ENCODE data around the gene CLEC10A.
"Not testable (repeated sequence)": the region's sequence is repeated elsewhere in the genome, so short reads cannot be mapped to it uniquely, and the experiment has no call there.

The CLEC10A gene

DNA sequence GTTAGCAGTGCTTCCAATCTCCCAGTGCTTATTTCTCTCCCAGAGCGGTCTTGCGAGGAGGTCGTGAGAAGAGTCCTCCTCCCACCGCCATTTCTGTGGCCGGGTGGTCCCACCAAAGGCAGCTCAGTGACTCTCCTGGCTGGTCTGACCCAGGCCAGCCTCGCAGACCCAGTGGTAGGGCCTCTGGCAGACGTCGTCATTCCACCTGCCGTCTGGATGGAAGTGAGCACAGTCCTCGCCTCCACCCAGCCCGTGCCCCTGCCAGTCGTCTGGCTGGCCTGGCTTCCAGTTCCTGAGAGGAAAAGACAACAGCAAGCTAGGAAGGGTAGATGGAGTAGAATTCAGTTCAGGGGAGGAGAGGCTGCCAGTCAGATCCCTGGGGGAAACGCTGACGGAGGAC is 5.1 kb downstream of the CLEC10A start:
- FAIRE-seq = no peak
- DNase-seq (ENCODE audit: low spot score) = no peak

DNA sequence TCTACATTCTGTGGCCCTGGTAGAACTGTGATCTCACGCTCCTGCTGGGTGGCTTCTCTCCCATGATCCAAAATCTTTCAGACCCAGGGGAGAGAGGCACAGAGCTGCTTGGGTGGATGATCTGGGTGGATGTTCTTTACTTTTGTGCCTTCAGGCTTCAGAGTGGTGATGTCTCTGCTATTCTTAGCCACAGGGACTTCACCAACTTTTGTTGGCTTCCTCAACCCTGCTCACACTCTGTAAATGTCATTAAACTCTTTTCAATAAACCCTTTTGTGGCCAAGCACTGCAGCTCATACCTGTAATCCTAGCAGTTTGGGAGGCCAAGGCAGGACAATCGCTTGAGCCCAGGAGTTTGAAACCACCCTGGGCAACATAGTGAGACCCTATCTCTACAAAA is 7.6 kb downstream of the CLEC10A start:
- no peak for FAIRE-seq
- no peak for DNase-seq (ENCODE audit: low spot score)

DNA sequence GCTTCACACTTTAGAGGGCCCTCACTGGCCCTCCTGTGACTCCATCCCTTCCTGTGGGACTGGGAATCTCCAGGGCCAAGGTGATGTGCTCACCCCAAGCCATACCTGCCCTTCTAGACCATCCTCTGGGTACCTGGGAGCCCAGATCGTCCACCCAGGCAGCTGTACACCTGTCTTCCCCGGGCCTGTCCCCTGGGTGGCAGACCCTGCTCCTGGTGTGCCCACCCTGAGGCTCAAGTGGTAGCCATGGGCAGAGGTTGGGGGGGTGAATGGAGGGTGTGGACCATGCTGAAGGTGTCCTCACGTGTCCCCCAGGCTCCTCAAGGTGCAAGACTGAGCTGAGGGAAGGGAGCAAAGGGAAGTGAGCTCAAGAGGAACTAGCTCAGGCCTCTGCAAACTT is 9.3 kb downstream of the CLEC10A start:
- DNase-seq (ENCODE audit: low spot score) (no peak), FAIRE-seq (no peak)

DNA sequence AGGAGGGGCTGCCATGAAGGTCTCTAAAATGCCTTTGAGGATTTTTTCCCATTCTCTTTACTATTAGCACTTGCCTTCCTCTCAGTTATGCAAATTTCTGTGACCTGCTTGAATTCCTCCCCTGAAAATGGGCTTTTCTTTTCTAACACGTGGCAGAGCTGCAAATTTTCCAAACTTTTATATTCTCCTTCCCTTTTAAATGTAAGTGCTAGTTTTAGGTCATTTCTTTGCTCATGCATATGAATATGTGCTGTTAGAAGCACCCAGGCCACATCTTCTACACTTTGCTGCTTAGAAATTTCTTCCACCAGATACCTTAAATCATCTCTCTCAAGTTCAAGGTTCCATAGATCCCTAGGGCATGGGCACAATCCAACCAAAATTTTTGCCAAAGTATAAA is 11.8 kb downstream of the CLEC10A start:
- FAIRE-seq (no peak), DNase-seq (ENCODE audit: low spot score) (no peak)

DNA sequence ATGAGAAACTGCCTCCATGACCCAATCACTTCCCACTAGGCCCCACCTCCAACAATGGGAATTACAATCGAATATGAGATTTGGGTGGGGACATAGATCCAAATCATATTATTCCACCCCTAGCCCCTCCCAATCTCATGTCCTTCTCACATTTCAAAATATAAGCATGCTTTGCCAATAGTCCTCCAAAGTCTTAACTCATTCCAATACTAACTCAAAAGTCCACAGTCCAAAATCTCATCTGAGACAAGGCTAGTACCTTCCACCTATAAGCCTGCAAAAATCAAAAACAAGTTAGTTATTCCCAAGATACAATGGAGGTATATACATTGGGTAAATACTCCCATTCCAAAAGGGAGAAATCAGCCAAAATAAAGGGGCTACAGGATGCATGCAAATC is 12.9 kb downstream of the CLEC10A start:
- DNase-seq (ENCODE audit: low spot score) = no peak
- FAIRE-seq = no peak

DNA sequence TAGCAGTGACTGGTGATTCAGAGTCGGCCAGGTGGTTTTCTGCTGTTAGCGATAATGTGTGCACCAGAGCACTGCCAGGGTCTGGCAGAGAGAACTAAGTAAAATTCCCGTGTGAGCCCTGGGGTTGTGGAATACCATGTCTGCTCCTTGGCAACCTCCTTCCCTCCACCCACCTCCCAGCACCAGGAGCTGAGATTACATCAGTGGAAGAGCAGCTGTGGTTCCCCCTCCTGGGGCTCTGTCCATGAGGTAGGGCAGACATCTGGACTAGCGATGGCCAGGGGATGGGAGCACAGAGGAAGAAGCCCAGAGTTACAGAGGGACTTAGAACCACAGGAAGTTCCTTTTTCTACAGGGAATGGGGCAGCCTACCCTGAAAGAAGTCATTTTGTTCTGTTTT is 15.8 kb downstream of the CLEC10A start:
- DNase-seq (ENCODE audit: low spot score) (no peak), FAIRE-seq (no peak)

DNA sequence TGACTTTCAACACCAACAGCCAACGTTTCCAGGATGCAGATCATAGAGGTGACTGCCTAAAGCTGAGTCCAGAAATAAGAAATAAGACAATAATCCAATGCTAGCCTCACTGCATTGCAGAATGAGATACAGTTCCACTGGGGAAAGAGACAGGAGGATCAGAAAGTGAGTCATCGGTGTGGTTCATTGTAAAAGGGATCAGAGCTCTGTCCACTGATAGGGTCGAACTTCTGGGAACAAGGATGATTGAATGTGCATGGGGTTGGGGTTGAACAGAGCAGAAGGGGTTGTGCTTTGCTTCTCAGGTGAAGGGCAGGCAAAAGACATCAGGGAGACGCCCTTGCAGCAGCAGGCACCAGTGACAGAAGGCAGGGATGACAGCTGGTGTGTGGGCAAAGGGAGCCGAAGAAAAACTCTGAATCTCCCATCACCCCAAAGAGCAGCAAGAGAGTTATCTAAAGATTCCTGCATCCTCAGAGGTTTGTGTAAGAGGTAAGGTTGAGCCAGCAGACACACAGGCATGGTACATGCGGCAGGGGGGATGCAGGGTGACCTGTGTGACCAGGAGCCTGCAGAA is 16.4 kb downstream of the CLEC10A start:
- DNase-seq (ENCODE audit: low spot score) (no peak), FAIRE-seq (no peak)

DNA sequence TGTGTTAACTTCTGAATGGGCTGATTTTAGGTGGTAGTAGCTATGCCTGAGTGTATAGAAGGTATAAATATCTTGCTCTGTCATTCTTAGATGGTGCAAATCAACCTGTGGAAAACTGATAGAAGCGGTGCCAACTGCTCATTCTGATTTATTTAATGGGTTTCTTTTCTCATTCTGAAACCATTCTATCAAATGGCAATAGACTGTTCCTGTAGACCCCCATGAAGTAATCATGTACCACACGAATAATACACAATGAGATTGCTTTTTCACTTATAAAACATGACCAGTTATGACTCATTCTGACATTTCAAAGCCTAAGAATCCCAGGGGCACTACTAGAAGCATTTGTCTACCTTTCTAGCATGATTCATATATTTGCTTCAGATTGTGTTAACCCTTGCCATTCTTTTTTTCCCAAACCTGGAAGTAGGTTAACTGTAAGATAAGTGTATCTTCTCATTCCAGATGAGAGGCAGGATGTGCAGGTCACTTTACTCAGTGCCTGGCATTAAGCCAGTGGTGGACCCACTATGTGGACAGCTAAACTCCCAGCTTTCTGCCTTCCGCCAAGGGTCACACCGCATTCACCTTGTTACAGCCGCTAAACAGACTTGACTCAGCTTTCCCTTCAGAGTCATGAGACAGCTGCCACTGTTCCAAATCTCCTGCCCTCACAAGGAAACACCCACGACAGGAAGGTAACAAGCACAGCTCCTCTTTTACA is 19.7 kb downstream of the CLEC10A start:
- DNase-seq (ENCODE audit: low spot score) (peak; percentile 83), FAIRE-seq (no peak)

DNA sequence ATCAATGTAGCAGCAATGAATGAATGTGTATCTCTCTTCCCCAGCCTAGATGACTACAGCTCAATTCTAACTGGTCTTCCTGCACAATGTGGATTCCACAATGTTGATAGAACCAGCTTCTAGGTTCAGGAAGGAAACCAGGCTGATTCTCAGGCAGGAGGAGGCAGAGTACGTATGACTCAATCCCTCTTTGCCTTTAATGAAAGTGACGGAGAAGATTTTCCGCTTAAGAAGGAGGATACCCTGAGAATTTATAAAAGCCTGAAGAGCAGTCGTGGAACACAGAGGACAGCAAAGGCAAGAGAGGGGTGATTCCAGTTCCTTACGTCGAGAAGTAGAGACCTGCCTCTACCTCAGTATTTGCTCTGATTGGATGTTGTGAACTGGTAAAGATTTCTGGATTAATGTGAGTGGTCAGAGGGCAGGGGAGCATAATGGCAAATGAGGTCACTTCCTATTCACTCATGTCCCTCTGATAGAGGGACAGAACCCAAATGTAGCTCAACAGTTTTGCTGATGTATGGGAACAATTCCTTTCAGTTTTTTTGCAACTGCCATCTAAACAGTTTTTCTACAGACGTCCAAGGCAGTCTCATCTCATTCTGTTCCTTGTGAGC is 21.1 kb downstream of the CLEC10A start:
- FAIRE-seq (no peak), DNase-seq (ENCODE audit: low spot score) (no peak)

DNA sequence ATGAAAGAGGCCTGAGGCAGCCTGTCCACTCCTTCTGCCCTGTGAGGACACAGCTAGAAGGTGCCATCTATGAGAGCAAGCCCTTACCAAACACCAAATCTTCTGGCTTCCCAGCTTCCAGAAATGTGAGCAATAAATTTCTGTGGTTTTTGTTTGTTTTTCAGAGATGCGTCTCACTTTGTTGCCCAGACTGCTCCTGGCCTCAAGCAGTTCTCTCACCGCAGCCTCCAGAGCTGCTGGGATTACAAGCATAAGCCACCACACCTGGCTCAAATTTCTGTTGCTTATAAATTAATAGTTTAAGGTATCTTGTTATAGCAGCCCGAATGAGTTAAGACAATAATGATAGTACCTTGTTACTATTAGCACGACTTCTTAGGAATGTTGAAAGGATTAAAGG is 23.7 kb downstream of the CLEC10A start:
- no peak for FAIRE-seq
- DNase-seq (ENCODE audit: low spot score) = no peak

DNA sequence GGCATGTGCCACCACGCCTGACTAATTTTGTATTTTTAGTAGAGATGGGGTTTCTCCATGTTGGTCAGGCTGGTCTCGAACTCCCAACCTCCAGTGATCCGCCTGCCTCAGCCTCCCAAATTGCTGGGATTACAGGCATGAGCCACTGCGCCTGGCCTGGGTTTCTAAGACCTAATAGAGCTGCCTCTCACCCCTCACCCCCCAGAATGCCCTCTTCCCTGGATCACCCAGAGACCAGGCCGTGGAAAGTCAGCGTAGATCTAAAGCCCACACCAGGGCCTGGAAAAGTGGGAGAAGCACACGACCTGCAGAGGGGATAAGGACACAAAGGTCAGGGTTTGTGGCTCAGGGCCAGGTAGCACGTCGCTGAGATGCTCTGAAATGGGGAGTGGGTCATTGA is 29.5 kb downstream of the CLEC10A start:
- not testable (repeated sequence) for FAIRE-seq

DNA sequence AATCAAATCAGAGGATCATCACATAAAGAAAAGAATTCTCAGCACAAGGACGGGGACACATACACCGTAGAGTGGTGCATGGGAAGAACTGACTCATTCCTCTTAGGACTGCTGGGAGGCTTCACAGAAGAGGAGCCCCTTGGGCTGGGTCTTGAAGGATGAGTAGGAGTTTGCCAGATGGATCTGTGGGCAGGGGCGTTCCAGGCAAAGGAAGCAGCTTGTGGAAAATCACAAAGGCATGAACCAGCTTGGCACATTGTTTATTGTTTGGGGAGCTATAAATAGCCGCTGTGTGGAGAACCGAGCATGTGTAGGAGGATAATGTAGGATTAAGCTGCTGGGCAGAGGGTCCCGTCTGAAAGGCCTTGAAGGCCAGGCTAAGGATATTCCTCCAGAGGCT is 31.1 kb downstream of the CLEC10A start:
- DNase-seq (ENCODE audit: low spot score) (no peak), FAIRE-seq (no peak)

More for the DNA sequence above, 29.5 kb downstream of the CLEC10A start:
- not testable (repeated sequence) for DNase-seq (ENCODE audit: low spot score)

DNA sequence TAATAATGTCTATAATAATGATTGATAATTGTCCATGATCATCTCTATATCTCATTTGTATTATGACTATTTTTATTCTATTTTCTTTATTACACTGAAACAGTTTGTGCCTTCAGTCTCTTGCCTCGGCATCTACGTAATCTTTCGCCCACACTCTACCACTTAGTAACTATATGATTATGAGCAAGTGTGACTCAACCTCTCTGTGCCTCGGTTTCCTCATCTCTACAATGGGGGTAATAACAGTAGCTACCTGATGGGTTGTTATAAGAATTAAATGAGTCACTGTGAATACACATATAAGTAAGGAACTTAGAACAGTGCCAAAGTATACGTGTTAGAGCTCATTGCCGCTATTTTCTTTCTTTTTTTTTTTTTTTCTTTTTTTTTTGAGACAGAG is 32.5 kb downstream of the CLEC10A start:
- FAIRE-seq (no peak), DNase-seq (ENCODE audit: low spot score) (no peak)

DNA sequence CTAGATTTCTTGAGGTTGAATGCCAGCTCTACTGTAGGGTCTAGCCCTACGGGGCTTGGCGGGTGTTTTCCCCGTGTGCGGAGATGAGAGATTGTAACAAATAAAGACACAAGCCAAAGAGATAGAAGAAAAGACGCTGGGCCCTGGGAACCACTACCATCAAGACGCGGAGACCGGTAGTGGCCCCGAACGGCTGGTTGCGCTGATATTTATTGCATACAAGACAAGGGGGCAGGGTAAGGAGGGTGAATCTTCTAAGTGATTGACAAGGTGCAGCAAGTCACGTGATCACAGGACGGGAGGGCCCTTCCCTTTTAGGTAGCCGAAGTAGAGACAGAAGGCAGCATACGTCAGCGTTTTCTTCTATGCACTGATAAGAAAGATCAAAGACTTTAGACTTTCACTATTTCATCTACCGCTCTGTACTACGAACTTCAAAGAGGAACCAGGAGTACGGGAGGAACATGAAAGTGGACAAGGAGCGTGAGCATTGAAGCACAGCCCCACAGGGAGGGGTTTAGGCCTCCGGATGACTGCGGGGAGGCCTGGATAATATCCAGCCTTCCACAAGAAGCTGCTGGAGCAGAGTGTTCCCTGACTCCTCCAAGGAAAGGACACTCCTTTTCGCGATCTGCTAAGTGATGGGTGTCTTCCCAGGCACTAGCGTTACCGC is 33.2 kb downstream of the CLEC10A start:
- not testable (repeated sequence) for DNase-seq (ENCODE audit: low spot score); FAIRE-seq

DNA sequence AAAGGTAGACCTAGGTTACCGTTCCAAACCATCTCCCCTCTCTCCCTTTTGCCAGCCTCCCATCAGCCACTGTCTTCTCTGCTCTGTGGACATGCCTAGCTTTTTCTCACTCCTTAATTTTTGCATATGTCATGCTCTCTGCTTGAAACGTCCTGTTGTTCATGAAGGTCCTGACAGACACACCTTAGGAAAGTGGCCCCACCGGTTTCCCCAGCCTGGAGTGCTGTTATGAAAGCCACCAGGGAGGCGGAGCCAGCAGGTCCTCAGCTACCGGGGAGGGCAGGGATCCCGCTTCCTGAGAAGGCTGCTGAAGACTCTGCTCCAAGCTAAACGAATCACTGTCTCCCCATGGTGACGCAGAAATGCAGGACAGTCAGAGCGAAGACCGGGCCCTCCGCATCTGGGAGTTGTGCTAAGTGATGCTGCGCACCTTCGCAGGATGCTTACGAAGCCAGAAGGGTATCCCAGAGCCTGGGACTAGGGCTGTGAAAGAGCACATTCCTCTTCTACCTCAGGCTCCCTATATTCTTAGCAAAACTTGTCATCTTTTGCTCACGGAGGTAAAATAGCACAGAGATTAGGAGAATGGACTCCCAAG is 33.8 kb downstream of the CLEC10A start:
- no peak for FAIRE-seq

DNA sequence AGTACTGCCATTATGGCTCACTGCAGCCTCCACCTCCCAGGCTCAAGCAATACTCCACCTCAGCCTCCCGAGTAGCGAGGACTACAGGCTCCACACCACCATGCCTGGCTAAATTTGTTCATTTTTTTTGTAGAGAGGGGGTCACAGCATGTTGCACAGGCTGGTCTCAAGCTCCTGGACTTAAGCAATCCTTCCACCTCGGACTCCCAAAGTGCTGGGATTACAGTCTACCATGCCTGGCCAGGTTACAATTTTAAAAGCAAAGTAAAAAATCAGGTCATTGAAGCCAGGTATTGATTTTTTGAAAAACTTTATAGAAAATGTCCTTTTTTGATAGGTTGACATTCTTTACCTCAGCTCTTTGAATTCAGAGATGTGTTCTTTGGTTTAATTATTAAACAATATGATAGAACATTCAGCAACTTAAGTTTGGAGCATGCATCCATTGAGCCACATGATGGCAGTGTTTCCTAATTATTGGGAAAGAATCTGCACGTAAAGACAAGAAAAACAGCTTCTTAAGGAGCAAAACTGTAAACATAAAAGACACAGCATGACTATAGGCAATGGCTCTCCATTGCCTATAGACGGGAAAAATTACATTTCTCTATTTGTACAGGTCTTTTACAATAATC is 34.4 kb downstream of the CLEC10A start:
- DNase-seq (ENCODE audit: low spot score) (no peak), FAIRE-seq (no peak)

More for the DNA sequence above, 33.8 kb downstream of the CLEC10A start:
- no peak for DNase-seq (ENCODE audit: low spot score)

DNA sequence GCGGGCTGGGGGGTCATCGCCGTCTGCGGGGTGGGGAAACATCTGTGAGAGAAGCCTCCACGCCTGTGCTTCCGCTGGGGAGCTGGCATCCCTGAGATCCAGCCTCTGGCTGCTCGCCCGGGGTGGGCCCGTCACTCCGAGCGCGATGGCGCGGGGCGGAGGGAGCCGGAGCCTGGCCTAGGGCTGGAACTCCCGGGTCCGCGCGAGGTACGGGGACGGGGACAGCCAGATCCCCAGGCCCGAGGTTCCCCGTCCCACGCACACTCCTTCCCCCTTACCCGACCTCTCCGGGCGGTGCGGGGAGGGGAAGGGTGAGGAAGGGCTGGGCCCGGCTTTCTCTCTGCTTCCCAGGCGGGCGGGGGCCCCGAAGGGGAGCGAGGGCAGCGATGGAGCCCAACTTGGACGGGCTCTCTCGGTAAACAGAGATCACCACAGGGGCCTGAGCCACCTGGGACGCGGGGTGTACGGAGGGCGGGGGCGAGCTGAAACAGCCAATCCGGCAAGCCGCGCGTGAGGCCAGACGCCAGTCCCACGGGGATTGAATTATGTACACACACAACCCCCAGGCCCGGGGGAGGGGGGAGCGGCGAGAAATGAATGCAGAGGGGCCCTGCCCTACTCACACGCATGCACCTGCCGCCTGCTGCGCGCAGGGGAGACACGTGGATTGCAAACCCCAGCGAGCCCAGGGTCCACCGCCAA is 36.4 kb downstream of the CLEC10A start, which contains the start of gene SLC16A11:
TSS of gene SLC16A11 (minus strand) at position 596 of the 702 bp plus-strand sequence. CDS start at position 17, 579 bp downstream.
- no peak for DNase-seq (ENCODE audit: low spot score)

DNA sequence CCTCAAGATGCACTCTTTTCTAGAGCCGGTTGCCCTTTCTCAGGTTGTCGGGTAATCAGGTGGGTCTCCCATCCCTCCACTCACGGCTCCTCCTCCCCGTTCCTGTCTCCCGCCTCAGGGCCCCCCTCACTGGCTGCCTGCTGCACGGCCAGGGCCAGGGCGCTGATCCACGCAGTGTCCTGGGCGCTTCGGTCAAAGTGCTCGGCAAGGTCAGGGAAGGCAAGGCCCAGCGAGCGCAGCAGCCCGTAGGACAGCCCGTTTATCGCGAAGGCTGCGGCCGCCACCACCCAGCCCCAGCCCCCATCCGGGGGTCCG is 36.9 kb downstream of the CLEC10A start:
- DNase-seq (ENCODE audit: low spot score) = no peak
- FAIRE-seq = no peak

More for the DNA sequence above, 36.4 kb downstream of the CLEC10A start, which contains the start of gene SLC16A11:
- no peak for FAIRE-seq

DNA sequence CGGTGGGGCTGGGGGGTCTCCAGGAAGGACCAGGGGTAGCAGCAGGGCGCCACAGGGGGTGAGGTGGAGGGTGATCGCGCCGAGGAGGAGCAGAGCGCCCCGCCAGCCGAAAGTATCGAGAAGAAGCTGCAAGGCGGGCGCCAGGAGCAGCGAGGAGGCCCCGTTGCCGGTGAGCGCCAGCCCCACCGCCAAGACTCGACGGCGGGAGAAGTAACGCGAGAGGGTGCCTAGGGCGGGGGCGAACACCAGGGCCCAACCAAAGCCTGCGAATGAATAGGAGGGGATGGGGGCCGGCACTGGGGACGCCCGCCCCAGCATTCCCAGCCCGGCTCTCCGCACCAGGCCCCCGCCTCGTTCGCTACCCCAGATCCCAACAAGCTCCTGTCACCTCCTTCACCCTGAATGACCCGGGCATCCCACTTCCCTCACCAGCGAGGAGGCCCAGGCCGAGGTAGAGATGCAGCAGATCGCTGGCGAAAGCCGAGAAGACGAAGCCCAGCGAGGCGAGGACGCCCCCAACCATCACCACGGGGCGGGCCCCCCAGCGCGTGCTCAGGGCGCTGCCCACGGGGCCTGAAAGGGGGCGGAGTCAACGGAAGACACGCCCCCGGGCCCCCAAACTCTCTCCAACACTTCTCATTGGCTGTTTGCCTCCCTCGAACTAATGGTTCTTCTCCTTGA is 37.4 kb downstream of the CLEC10A start:
- FAIRE-seq = no peak
- no peak for DNase-seq (ENCODE audit: low spot score)
